Osteoblast (primary cell): ENCODE measurements around the gene CCNJL. TPM values are rescaled to one million over a fixed set of nuclear protein-coding genes. Genes with fewer than 3 reads are reported as not detected.

Experiments used
- DNase-seq: peaks from one replicate; pipeline ENCODE4 v3.0.0; 2011; ENCODE audit warnings: low spot score, mixed read lengths; ENCODE audit not compliant: insufficient read length; ENCODE audit errors: missing footprints
- H2AFZ ChIP-seq: 2 replicates; pipeline ENCODE4 v1.6.0; 2011; ENCODE audit warnings: mild to moderate bottlenecking, low read length
- H3K27ac ChIP-seq: 2 replicates; pipeline ENCODE4 v1.5.1; 2011; ENCODE audit warnings: mild to moderate bottlenecking, low read depth, low read length, moderate library complexity
- H3K27me3 ChIP-seq: 2 replicates; pipeline ENCODE4 v1.6.0; 2012; ENCODE audit warnings: mild to moderate bottlenecking, control low read depth, inconsistent platforms, low read length, moderate library complexity; ENCODE audit not compliant: insufficient read depth
- H3K36me3 ChIP-seq: 2 replicates; pipeline ENCODE4 v1.5.1; 2011; ENCODE audit warnings: mild to moderate bottlenecking, low read length, control low read depth, moderate library complexity; ENCODE audit not compliant: insufficient read depth
- H3K4me1 ChIP-seq: 2 replicates; pipeline ENCODE4 v1.5.1; 2011; ENCODE audit warnings: mild to moderate bottlenecking, low read length, control low read depth, moderate library complexity; ENCODE audit not compliant: insufficient read depth
- H3K4me2 ChIP-seq: 2 replicates; pipeline ENCODE4 v1.6.0; 2011; ENCODE audit warnings: mild to moderate bottlenecking, low read length; ENCODE audit not compliant: insufficient read depth
- H3K4me3 ChIP-seq: fragments of 200-600 bp; sonication (generic); 3 replicates; pipeline ENCODE4 v1.5.1; 2012; ENCODE audit warnings: mild to moderate bottlenecking, low read length, inconsistent platforms; ENCODE audit not compliant: insufficient read depth
- H3K79me2 ChIP-seq: 2 replicates; pipeline ENCODE4 v1.6.0; 2012; ENCODE audit warnings: mild to moderate bottlenecking, low read length, control low read depth, inconsistent platforms; ENCODE audit not compliant: insufficient read depth
- H3K9me3 ChIP-seq: 2 replicates; pipeline ENCODE4 v1.5.1; 2011; ENCODE audit warnings: low read depth, low read length, control low read depth
- H4K20me1 ChIP-seq: 2 replicates; pipeline ENCODE4 v1.6.0; 2012; ENCODE audit warnings: mild to moderate bottlenecking, low read length, control low read depth; ENCODE audit not compliant: insufficient read depth
- total RNA-seq: library from RNA; depleted of rRNA; stranded (reverse); fragments of >200 nt; gene quantifications from 2 replicates; pipeline ENCODE4 v1.2.3, GENCODE V29; 2012
- TF ChIP-seq, protein P1 (sequence below): IDR thresholded peaks from 2 replicates; pipeline ENCODE4 v1.5.1; 2011; ENCODE audit warnings: mild to moderate bottlenecking, low read depth, low read length, moderate library complexity; ENCODE audit errors: extremely low read depth

CCNJL gene
- total RNA-seq, 1 donor, result 1.1 TPM

DNA sequence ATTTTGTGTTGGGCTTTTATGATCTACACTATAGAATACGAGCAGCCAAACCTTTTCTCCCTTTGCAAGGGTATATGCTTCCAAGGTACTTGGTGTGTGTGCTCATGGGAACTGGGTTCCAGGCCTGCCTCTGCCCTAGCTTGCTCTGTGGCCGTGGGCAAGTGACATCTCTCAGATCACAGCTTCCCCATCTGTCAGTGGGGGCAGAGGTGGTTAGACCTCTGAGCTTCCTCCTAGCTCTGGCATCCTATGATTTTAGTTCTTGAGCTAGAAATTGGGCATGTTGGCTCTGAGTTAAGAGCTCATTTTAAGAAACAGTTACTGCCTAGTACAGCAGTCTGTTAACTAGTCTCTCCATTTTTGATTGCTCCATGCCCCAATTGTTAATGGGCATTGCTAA is 12.5 kb upstream of the CCNJL start:
- H3K9me3 ChIP-seq, result no peaks in the 10 kb centered on the region

DNA sequence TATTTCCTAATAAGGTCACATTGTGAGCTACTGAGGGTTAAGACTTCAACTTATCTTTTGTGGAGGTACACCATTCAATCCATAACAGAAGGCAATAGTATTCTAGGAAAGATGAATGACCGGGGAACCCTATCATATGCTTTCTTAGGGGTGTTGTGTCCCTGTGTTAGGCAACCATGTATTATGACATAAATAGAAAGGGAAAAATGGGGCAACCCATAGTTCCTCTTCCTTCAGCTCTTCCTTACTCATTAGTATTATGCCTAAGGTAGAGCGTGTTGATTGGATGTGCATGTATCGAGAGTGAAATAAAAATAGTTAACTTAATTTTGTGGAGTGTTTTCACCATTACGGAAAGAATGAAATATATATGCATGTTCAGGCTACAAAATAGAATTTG is 6.0 kb upstream of the CCNJL start:
- H2AFZ ChIP-seq, result no peak overlapping the region
- no peaks in the 10 kb centered on the region for H3K4me1 ChIP-seq
- TF ChIP-seq, protein P1, sequence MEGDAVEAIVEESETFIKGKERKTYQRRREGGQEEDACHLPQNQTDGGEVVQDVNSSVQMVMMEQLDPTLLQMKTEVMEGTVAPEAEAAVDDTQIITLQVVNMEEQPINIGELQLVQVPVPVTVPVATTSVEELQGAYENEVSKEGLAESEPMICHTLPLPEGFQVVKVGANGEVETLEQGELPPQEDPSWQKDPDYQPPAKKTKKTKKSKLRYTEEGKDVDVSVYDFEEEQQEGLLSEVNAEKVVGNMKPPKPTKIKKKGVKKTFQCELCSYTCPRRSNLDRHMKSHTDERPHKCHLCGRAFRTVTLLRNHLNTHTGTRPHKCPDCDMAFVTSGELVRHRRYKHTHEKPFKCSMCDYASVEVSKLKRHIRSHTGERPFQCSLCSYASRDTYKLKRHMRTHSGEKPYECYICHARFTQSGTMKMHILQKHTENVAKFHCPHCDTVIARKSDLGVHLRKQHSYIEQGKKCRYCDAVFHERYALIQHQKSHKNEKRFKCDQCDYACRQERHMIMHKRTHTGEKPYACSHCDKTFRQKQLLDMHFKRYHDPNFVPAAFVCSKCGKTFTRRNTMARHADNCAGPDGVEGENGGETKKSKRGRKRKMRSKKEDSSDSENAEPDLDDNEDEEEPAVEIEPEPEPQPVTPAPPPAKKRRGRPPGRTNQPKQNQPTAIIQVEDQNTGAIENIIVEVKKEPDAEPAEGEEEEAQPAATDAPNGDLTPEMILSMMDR, result no peak
- H3K9me3 ChIP-seq, result no peaks in the 10 kb centered on the region
- no peak overlapping the region for H3K4me3 ChIP-seq
- H3K36me3 ChIP-seq, result no peaks in the 10 kb centered on the region
- no peaks in the 10 kb centered on the region for H3K79me2 ChIP-seq
- H3K4me2 ChIP-seq, result no peak overlapping the region
- peaks cover 16% of the 10 kb centered on the region for H3K27me3 ChIP-seq
- H4K20me1 ChIP-seq, result no peaks in the 10 kb centered on the region
- no peak for DNase-seq
- H3K27ac ChIP-seq, result no peak overlapping the region

More for the DNA sequence above, 12.5 kb upstream of the CCNJL start:
- Histone ChIP-seq H3K79me2 (no peaks in the 10 kb centered on the region), H3K4me1 (no peaks in the 10 kb centered on the region), H3K36me3 (no peaks in the 10 kb centered on the region), H3K27me3 (peaks cover 4% of the 10 kb centered on the region), H2AFZ (no peak overlapping the region), H3K4me2 (no peak overlapping the region), H4K20me1 (no peaks in the 10 kb centered on the region), H3K27ac (no peak overlapping the region), H3K4me3 (no peak overlapping the region)
- TF ChIP-seq, protein P1, result no peak
- DNase-seq, result no peak

DNA sequence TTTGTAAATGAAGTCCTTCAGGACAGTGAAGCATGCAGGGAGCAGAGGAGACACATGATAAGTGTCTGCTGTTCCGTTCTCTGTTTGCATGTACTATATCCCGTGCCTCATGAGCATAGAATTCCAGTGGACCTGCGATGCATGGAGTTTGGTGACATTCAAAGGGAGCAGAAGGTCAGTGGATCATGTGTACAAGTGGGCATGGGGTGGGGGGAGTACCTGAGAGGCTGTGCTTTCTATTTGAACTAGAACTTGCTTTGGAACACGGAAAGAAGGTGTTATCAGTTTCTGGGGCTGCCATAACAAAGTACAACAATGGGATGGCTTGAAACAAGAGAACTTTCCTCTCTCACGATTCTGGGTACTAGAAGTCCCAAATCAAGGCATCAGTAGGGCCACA is 5.1 kb upstream of the CCNJL start:
- Histone ChIP-seq H3K36me3 (no peaks in the 10 kb centered on the region), H3K27me3 (peaks cover 25% of the 10 kb centered on the region), H3K4me3 (no peak overlapping the region), H3K27ac (no peak overlapping the region), H2AFZ (no peak overlapping the region), H3K9me3 (no peaks in the 10 kb centered on the region), H3K4me2 (no peak overlapping the region), H4K20me1 (no peaks in the 10 kb centered on the region), H3K4me1 (peaks cover 3% of the 10 kb centered on the region), H3K79me2 (no peaks in the 10 kb centered on the region)
- TF ChIP-seq, protein P1, result no peak
- DNase-seq, result no peak

DNA sequence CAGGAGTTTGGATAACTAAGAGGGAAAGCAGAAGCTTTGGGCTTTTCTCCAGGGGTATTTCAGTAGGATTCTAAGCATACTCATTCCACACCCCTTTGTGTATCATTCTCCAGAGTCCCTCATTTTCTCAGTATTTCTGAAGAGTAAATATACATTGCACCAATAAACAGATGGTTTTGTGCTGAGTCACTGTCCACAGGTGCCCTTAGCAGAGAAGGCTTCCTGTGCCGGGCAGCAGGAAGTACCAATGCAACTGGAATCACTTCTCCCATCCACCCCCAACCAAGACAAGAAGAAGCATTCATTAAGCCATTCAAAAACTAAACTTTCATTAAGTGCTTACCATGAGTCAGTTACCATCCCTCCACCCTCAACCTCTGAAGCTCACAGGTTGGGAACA is 3.6 kb upstream of the CCNJL start:
- no peak overlapping the region for H2AFZ ChIP-seq
- no peak overlapping the region for H3K4me3 ChIP-seq
- peaks cover 3% of the 10 kb centered on the region for H3K4me1 ChIP-seq
- DNase-seq, result no peak
- no peaks in the 10 kb centered on the region for H3K9me3 ChIP-seq
- H3K4me2 ChIP-seq, result no peak overlapping the region
- H3K79me2 ChIP-seq, result no peaks in the 10 kb centered on the region
- H3K27me3 ChIP-seq, result peaks cover 36% of the 10 kb centered on the region
- no peak overlapping the region for H3K27ac ChIP-seq
- no peaks in the 10 kb centered on the region for H3K36me3 ChIP-seq
- TF ChIP-seq, protein P1, result no peak
- no peaks in the 10 kb centered on the region for H4K20me1 ChIP-seq
